Measurements from ENCODE around the gene KIAA0319L.

- no peak for TF ChIP-seq POLR2A (IDR thresholded peaks at IDR 0.05)
- TF ChIP-seq, protein P1, sequence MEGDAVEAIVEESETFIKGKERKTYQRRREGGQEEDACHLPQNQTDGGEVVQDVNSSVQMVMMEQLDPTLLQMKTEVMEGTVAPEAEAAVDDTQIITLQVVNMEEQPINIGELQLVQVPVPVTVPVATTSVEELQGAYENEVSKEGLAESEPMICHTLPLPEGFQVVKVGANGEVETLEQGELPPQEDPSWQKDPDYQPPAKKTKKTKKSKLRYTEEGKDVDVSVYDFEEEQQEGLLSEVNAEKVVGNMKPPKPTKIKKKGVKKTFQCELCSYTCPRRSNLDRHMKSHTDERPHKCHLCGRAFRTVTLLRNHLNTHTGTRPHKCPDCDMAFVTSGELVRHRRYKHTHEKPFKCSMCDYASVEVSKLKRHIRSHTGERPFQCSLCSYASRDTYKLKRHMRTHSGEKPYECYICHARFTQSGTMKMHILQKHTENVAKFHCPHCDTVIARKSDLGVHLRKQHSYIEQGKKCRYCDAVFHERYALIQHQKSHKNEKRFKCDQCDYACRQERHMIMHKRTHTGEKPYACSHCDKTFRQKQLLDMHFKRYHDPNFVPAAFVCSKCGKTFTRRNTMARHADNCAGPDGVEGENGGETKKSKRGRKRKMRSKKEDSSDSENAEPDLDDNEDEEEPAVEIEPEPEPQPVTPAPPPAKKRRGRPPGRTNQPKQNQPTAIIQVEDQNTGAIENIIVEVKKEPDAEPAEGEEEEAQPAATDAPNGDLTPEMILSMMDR (IDR thresholded peaks at IDR 0.05) = no peak
Observed at GRCh38 chr1:35432231-35432630, 125.0 kb downstream of the KIAA0319L start.
